ENCODE data around the gene SF3B6. TPM values are rescaled to one million over a fixed set of nuclear protein-coding genes. Genes with fewer than 3 reads are reported as not detected.

Gene SF3B6
- total RNA-seq, 1 donor from 2014 or later, result 76.5 TPM

DNA sequence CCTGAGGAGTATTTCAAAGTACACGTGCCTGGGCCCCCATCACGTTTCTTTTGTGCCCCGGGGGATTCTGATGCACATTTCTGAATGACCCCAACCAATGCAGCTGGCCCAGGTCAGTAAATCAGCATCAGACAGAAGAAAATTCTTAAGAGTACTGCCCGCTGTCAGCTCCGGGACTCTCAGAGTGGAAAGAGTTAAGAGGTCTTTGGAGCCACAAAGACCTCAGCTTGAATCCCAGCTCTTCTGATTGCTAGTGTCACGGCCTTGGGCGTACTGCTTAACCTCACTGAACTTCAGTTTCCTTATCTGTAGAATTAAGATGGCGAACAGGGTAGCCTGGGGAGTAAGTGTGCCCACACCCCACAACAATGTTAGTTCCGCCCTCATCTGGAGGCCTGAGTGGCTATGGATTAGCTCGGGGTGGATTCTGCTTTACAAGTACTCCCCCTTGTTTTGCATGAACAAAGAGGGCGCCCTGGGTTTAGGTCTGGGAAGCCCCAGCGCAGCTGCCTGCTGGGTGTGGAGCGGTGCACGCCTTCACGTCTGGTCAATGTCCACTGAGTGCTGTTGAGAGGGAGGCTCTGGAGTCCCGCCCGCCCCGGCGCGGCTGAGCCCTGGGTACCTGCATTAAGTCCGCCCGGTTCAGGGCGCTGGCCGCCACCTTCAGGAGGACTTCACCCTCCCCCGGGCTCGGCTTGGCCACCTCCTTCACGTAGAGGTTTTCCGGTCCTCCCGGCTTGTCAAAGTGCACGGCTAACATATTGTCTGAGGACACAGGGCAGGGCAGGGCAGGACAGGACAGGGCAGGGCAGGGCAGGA, 7.7 kb upstream of the SF3B6 start:
- Mint-ChIP-seq H3K4me1 (ENCODE audit: low read depth, unreplicated experiment) (peaks cover 13% of the 10 kb centered on the region), H3K27me3 (ENCODE audit: unreplicated experiment) (peaks cover 9% of the 10 kb centered on the region), H3K9me3 (ENCODE audit: unreplicated experiment) (peaks cover 7% of the 10 kb centered on the region), H3K36me3 (ENCODE audit: unreplicated experiment) (no peaks in the 10 kb centered on the region), H3K4me3 (ENCODE audit: unreplicated experiment) (peak overlapping the region; percentile 93), H3K27ac (ENCODE audit: unreplicated experiment) (peak overlapping the region; percentile 98)
- TF ChIP-seq, protein P1, sequence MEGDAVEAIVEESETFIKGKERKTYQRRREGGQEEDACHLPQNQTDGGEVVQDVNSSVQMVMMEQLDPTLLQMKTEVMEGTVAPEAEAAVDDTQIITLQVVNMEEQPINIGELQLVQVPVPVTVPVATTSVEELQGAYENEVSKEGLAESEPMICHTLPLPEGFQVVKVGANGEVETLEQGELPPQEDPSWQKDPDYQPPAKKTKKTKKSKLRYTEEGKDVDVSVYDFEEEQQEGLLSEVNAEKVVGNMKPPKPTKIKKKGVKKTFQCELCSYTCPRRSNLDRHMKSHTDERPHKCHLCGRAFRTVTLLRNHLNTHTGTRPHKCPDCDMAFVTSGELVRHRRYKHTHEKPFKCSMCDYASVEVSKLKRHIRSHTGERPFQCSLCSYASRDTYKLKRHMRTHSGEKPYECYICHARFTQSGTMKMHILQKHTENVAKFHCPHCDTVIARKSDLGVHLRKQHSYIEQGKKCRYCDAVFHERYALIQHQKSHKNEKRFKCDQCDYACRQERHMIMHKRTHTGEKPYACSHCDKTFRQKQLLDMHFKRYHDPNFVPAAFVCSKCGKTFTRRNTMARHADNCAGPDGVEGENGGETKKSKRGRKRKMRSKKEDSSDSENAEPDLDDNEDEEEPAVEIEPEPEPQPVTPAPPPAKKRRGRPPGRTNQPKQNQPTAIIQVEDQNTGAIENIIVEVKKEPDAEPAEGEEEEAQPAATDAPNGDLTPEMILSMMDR (IDR thresholded peaks at IDR 0.05; ENCODE audit: partially characterized antibody, unreplicated experiment), result no peak
- peak; percentile 77 for DNase-seq

DNA sequence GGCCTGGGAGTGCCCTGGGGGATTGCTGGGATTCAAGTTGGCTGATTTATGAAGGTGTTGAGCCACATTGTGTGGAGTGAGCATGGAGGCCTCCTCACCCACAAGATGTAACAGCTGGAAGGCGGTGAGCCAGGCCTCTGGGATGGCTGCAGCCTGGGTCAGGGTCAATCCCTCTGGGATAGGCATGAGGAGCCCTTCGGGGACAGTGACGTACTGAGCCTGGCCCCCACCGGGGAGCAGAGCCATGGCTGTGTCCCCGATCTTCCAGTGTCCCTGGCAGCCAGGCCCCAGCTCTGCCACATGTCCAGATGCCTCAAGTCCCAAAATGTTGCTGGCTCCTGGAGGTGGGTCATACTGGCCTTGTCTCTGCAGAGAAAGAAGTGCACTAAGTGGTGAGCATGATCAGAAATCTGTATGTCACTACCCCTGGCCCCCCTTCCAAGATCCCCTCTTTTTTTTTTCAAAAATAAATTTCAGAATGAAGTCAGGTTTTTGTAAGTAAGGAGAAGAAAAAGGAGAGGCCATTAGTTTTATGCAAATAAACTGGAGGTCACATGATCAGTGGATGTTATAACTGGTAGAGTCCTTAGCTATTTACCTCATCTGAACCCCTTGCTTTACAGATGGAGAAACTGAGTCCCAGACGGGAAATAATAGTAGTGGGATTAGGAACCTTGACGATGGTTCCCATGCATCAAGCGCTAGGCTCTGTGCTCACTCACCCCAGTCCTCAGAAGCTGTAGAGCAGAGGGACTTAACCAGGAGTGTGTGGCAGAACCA, 6.9 kb upstream of the SF3B6 start:
- Mint-ChIP-seq H3K27ac (ENCODE audit: unreplicated experiment) (peak overlapping the region; percentile 98), H3K27me3 (ENCODE audit: unreplicated experiment) (peaks cover 9% of the 10 kb centered on the region), H3K4me3 (ENCODE audit: unreplicated experiment) (peak overlapping the region; percentile 93), H3K36me3 (ENCODE audit: unreplicated experiment) (no peaks in the 10 kb centered on the region), H3K4me1 (ENCODE audit: low read depth, unreplicated experiment) (peaks cover 13% of the 10 kb centered on the region), H3K9me3 (ENCODE audit: unreplicated experiment) (peaks cover 7% of the 10 kb centered on the region)
- DNase-seq, result no peak
- TF ChIP-seq, protein P1 (IDR thresholded peaks at IDR 0.05; ENCODE audit: partially characterized antibody, unreplicated experiment), result no peak

DNA sequence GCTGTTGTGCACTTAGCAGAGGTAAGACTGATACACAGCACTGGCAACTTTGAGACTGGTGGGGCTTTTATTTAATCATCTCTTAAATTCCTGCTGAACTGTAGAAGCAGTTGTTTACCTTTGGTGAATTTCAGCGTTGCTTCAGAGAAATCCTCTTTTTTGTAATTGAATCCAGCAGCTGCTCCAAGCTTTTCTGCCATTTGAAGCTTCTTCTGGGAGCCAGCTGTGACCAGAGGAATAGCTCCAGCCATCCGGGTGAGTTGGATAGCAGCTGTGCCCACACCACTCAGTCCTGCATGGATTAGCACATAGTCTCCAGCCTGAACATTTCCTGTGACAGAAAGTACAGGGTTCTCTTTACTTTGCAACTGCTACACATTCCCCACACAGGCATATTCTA, 4.6 kb upstream of the SF3B6 start:
- Mint-ChIP-seq H3K4me1 (ENCODE audit: low read depth, unreplicated experiment) (peaks cover 13% of the 10 kb centered on the region), H3K9me3 (ENCODE audit: unreplicated experiment) (peaks cover 16% of the 10 kb centered on the region), H3K27ac (ENCODE audit: unreplicated experiment) (no peak overlapping the region), H3K36me3 (ENCODE audit: unreplicated experiment) (no peaks in the 10 kb centered on the region), H3K27me3 (ENCODE audit: unreplicated experiment) (peaks cover 9% of the 10 kb centered on the region), H3K4me3 (ENCODE audit: unreplicated experiment) (no peak overlapping the region)
- DNase-seq, result no peak
- TF ChIP-seq, protein P1 (IDR thresholded peaks at IDR 0.05; ENCODE audit: partially characterized antibody, unreplicated experiment), result no peak

DNA sequence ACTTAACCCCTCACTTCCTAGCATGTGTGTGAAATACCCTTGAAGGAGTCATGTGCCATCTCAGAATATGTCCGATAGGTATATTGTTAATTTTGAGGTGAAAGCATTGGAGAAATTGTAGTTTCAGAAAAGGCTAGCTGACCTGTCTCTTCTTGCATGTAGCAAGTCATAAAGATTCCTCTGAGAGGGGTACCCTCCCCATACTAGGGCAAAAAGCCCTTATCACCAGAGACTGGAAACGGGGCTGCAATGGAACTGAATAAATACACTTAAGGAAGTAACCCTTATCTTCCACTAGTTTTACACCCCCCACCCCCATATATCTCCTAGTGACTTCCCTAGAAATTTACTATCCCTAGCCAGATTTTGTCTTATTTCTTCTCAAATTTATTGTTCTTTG, 1.8 kb upstream of the SF3B6 start:
- Mint-ChIP-seq H3K27me3 (ENCODE audit: unreplicated experiment) (no peaks in the 10 kb centered on the region), H3K36me3 (ENCODE audit: unreplicated experiment) (no peaks in the 10 kb centered on the region), H3K27ac (ENCODE audit: unreplicated experiment) (peak overlapping the region; percentile 59)

More for the DNA sequence above, 1.8 kb upstream of the SF3B6 start:
- Mint-ChIP-seq H3K4me3 (ENCODE audit: unreplicated experiment) (peak overlapping the region; percentile 98), H3K9me3 (ENCODE audit: unreplicated experiment) (peaks cover 12% of the 10 kb centered on the region), H3K4me1 (ENCODE audit: low read depth, unreplicated experiment) (peaks cover 8% of the 10 kb centered on the region)
- TF ChIP-seq, protein P1 (IDR thresholded peaks at IDR 0.05; ENCODE audit: partially characterized antibody, unreplicated experiment), result no peak
- no peak for DNase-seq

Measured in glutamatergic neuron (in vitro differentiated cells).